Cardiac fibroblast (primary cell): ENCODE data around the gene FAM3C.

Experiments used
- DNase-seq, 2 donors: peaks; one replicate each; pipeline versions ENCODE4 v3.0.0 to v3.0.0-alpha.2; 2010; ENCODE audit warnings: low read depth in 2 of 2
- H3K4me3 ChIP-seq, 2 donors: replicated peaks in 1 of 2; 1 replicate in 1 of 2; 2 replicates in 1 of 2; pipeline ENCODE4 v1.5.1; 2011; ENCODE audit warnings: low read depth in 2 of 2, low read length in 2 of 2, mild to moderate bottlenecking in 2 of 2, moderate library complexity in 1 of 2
- TF ChIP-seq, protein P1 (sequence below): IDR thresholded peaks from one replicate; pipeline ENCODE4 v1.5.1; 2011; ENCODE audit warnings: low read depth, mild to moderate bottlenecking, low read length, inconsistent platforms

The FAM3C gene

GRCh38 chr7:121334875-121335648, 61.0 kb downstream of the FAM3C start:
- H3K4me3 ChIP-seq: no peak overlapping the region
- TF ChIP-seq, protein P1, sequence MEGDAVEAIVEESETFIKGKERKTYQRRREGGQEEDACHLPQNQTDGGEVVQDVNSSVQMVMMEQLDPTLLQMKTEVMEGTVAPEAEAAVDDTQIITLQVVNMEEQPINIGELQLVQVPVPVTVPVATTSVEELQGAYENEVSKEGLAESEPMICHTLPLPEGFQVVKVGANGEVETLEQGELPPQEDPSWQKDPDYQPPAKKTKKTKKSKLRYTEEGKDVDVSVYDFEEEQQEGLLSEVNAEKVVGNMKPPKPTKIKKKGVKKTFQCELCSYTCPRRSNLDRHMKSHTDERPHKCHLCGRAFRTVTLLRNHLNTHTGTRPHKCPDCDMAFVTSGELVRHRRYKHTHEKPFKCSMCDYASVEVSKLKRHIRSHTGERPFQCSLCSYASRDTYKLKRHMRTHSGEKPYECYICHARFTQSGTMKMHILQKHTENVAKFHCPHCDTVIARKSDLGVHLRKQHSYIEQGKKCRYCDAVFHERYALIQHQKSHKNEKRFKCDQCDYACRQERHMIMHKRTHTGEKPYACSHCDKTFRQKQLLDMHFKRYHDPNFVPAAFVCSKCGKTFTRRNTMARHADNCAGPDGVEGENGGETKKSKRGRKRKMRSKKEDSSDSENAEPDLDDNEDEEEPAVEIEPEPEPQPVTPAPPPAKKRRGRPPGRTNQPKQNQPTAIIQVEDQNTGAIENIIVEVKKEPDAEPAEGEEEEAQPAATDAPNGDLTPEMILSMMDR: no peak
- DNase-seq: no peak

GRCh38 chr7:121334376-121334775, 61.7 kb downstream of the FAM3C start:
- no peak overlapping the region for H3K4me3 ChIP-seq
- TF ChIP-seq, protein P1: no peak
- DNase-seq: no peak

GRCh38 chr7:121331574-121331973, 64.5 kb downstream of the FAM3C start:
- no peak overlapping the region for H3K4me3 ChIP-seq
- no peak for DNase-seq
- TF ChIP-seq, protein P1: no peak

- TF ChIP-seq, protein P1: no peak
- no peak overlapping the region for H3K4me3 ChIP-seq
- no peak for DNase-seq
These were observed 65.1 kb downstream of the FAM3C start for GRCh38 chr7:121331048-121331447.

GRCh38 chr7:121330053-121330833, 65.9 kb downstream of the FAM3C start:
- TF ChIP-seq, protein P1: no peak
- peak overlapping the region; percentile 39 to 49 for H3K4me3 ChIP-seq
- peak in 1 of 2 donors; percentile 32 for DNase-seq

GRCh38 chr7:121329191-121330052, 66.7 kb downstream of the FAM3C start:
- peak overlapping the region; percentile 39 to 49 for H3K4me3 ChIP-seq
- TF ChIP-seq, protein P1: no peak

More at GRCh38 chr7:121329191-121330052, 66.7 kb downstream of the FAM3C start:
- peak in 1 of 2 donors; percentile 33 for DNase-seq
